Measurements from ENCODE around the gene PDE2A. TPM values are rescaled to one million over a fixed set of nuclear protein-coding genes. Genes with fewer than 3 reads are reported as not detected.
A peak's percentile ranks its signal among the peaks of the same experiment; 100 is the strongest.

PDE2A gene
- total RNA-seq, 1 donor from 2014 or later = 0.11 TPM

DNA sequence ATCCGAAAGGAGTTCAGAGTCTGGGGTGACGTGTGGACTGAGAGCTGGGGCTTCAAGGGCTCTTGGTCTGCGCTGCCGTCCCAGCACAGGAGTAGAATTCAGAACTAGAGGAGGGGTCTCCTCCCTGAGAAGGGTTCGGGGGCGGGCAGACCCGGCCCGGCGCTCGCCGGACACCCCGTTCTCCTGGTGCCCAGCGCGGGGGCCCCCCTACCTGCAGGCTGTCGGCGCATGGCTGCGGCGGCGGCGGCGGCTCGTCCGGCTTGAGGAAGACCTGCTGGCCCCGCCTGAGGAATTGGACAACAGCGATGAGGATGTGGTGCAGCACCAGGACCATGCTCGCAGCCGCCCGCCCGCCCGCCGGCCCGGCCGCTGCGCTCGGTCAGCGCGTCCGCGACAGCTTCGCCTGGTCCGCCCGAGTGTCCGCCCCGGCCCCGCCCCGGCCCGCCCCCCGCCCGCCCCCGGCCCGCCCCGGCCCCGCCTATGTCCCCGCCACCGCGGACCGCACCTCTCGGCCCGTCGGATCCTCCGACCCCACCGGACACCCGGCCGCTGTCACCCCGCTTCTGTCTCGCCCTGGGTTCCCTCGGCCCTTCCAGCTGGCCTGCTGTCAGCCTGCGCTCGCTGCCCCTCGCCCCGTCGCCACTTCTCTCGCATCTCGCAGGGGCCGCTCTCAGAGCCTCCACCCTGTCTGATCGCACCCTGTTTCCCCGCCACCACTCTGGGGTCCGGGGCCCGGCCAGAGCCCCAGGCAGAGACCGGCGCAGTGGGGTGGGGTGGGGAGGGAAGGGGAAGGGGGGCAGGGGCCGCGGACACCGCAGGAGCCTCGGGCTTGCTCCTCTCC is 32.0 kb downstream of the PDE2A start:
- Histone ChIP-seq H3K27me3 (peaks cover 71% of the 10 kb centered on the region), H3K9me3 (ENCODE audit: low read depth) (no peaks in the 10 kb centered on the region), H3K4me1 (peaks cover 4% of the 10 kb centered on the region), H3K36me3 (no peaks in the 10 kb centered on the region), H3K9ac (no peak overlapping the region), H3K79me2 (ENCODE audit: low read depth) (no peaks in the 10 kb centered on the region), H3K27ac (no peak overlapping the region), H4K20me1 (ENCODE audit: low read depth) (peaks cover 16% of the 10 kb centered on the region), H2AFZ (replicated peaks) (peak overlapping the region; percentile 83), H3K4me3 (peak overlapping the region; percentile 46), H3K4me2 (peak overlapping the region; percentile 97), H3F3A (ENCODE audit: low read depth) (peaks cover 3% of the 10 kb centered on the region)
- H3K27ac Mint-ChIP-seq = no peak overlapping the region
- peaks cover 6% of the 10 kb centered on the region for H3K4me1 Mint-ChIP-seq
- peak; percentile 75 for DNase-seq (ENCODE audit: low spot score)
- H3K27me3 Mint-ChIP-seq (ENCODE audit: insufficient read depth, low read depth) = peaks cover 6% of the 10 kb centered on the region
- no peaks in the 10 kb centered on the region for H3K9me3 Mint-ChIP-seq
- H3K4me3 Mint-ChIP-seq = peak overlapping the region; percentile 77
- H3K36me3 Mint-ChIP-seq = no peaks in the 10 kb centered on the region
- TF ChIP-seq, protein P1, sequence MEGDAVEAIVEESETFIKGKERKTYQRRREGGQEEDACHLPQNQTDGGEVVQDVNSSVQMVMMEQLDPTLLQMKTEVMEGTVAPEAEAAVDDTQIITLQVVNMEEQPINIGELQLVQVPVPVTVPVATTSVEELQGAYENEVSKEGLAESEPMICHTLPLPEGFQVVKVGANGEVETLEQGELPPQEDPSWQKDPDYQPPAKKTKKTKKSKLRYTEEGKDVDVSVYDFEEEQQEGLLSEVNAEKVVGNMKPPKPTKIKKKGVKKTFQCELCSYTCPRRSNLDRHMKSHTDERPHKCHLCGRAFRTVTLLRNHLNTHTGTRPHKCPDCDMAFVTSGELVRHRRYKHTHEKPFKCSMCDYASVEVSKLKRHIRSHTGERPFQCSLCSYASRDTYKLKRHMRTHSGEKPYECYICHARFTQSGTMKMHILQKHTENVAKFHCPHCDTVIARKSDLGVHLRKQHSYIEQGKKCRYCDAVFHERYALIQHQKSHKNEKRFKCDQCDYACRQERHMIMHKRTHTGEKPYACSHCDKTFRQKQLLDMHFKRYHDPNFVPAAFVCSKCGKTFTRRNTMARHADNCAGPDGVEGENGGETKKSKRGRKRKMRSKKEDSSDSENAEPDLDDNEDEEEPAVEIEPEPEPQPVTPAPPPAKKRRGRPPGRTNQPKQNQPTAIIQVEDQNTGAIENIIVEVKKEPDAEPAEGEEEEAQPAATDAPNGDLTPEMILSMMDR (IDR thresholded peaks at IDR 0.05) = no peak
- peak; percentile 83 for TF ChIP-seq EZH2phosphoT487 (IDR thresholded peaks at IDR 0.05)
- peak; percentile 74 for TF ChIP-seq EZH2 (IDR thresholded peaks at IDR 0.05)

GRCh38 chr11:72641522-72642042 is 32.6 kb downstream of the PDE2A start:
- peaks cover 73% of the 10 kb centered on the region for H3K27me3 ChIP-seq
- H3K36me3 Mint-ChIP-seq = no peaks in the 10 kb centered on the region
- peaks cover 7% of the 10 kb centered on the region for H3K27me3 Mint-ChIP-seq (ENCODE audit: insufficient read depth, low read depth)
- peaks cover 3% of the 10 kb centered on the region for H3F3A ChIP-seq (ENCODE audit: low read depth)
- TF ChIP-seq EZH2 (IDR thresholded peaks at IDR 0.05) = peak; percentile 16
- TF ChIP-seq, protein P1 (IDR thresholded peaks at IDR 0.05) = no peak
- peaks cover 4% of the 10 kb centered on the region for H3K4me1 ChIP-seq
- no peaks in the 10 kb centered on the region for H3K36me3 ChIP-seq
- H3K79me2 ChIP-seq (ENCODE audit: low read depth) = no peaks in the 10 kb centered on the region
- peak overlapping the region; percentile 97 for H3K4me2 ChIP-seq
- peak overlapping the region; percentile 46 for H3K4me3 ChIP-seq
- no peaks in the 10 kb centered on the region for H3K9me3 ChIP-seq (ENCODE audit: low read depth)
- H3K27ac Mint-ChIP-seq = no peak overlapping the region
- peaks cover 16% of the 10 kb centered on the region for H4K20me1 ChIP-seq (ENCODE audit: low read depth)
- H3K9me3 Mint-ChIP-seq = no peaks in the 10 kb centered on the region
- H3K9ac ChIP-seq = no peak overlapping the region
- DNase-seq (ENCODE audit: low spot score) = no peak
- H3K27ac ChIP-seq = no peak overlapping the region
- H3K4me1 Mint-ChIP-seq = peaks cover 6% of the 10 kb centered on the region
- H2AFZ ChIP-seq (replicated peaks) = no peak overlapping the region
- no peak overlapping the region for H3K4me3 Mint-ChIP-seq

GRCh38 chr11:72639502-72640375 is 34.5 kb downstream of the PDE2A start:
- peaks cover 78% of the 10 kb centered on the region for H3K27me3 ChIP-seq
- no peak overlapping the region for H2AFZ ChIP-seq (replicated peaks)
- H3K79me2 ChIP-seq (ENCODE audit: low read depth) = no peaks in the 10 kb centered on the region
- no peak overlapping the region for H3K9ac ChIP-seq
- H4K20me1 ChIP-seq (ENCODE audit: low read depth) = peaks cover 16% of the 10 kb centered on the region
- H3K27me3 Mint-ChIP-seq (ENCODE audit: insufficient read depth, low read depth) = peaks cover 9% of the 10 kb centered on the region
- DNase-seq (ENCODE audit: low spot score) = no peak
- H3K9me3 ChIP-seq (ENCODE audit: low read depth) = no peaks in the 10 kb centered on the region
- peaks cover 7% of the 10 kb centered on the region for H3F3A ChIP-seq (ENCODE audit: low read depth)
- H3K36me3 Mint-ChIP-seq = no peaks in the 10 kb centered on the region
- no peaks in the 10 kb centered on the region for H3K9me3 Mint-ChIP-seq
- TF ChIP-seq EZH2phosphoT487 (IDR thresholded peaks at IDR 0.05) (no peak), EZH2 (IDR thresholded peaks at IDR 0.05) (no peak)
- TF ChIP-seq, protein P1 (IDR thresholded peaks at IDR 0.05) = no peak
- H3K4me3 ChIP-seq = no peak overlapping the region
- H3K36me3 ChIP-seq = no peaks in the 10 kb centered on the region
- H3K4me1 ChIP-seq = peaks cover 11% of the 10 kb centered on the region
- no peak overlapping the region for H3K27ac ChIP-seq
- H3K4me1 Mint-ChIP-seq = peaks cover 10% of the 10 kb centered on the region
- no peak overlapping the region for H3K4me2 ChIP-seq
- no peak overlapping the region for H3K27ac Mint-ChIP-seq
- no peak overlapping the region for H3K4me3 Mint-ChIP-seq

All from neural progenitor cell (in vitro differentiated cells).